RWPE2 (cell line): Measurements from ENCODE around the gene TESK2.
A peak's percentile ranks its signal among the peaks of the same experiment; 100 is the strongest.

Source experiments
- ATAC-seq: fragments of 200-7000 bp; cut with Tn5 transposase; 3 replicates; pipeline ENCODE4 v1.9.1; 2021; ENCODE audit warnings: low read depth
- DNase-seq: peaks from one replicate; pipeline ENCODE4 v3.0.0-alpha.2; 2020; ENCODE audit warnings: low spot score
- H3K27ac ChIP-seq: fragments of 450-650 bp; 2 replicates; pipeline ENCODE4 v1.5.1; 2017; ENCODE audit warnings: mild to moderate bottlenecking; ENCODE audit not compliant: poor library complexity, severe bottlenecking
- H3K27me3 ChIP-seq: fragments of 250-450 bp; sonication (Bioruptor Pico); 2 replicates; pipeline ENCODE4 v1.5.1; 2021; ENCODE audit warnings: mild to moderate bottlenecking, moderate library complexity; ENCODE audit not compliant: insufficient read depth, poor library complexity, severe bottlenecking
- H3K36me3 ChIP-seq: fragments of 250-450 bp; sonication (Bioruptor Pico); 2 replicates; pipeline ENCODE4 v1.5.1; 2020; ENCODE audit warnings: low read depth, mild to moderate bottlenecking, moderate library complexity
- H3K4me1 ChIP-seq: fragments of 250-450 bp; sonication (Bioruptor Pico); 2 replicates; pipeline ENCODE4 v1.5.1; 2021; ENCODE audit warnings: mild to moderate bottlenecking, moderate library complexity; ENCODE audit not compliant: insufficient read depth, poor library complexity, severe bottlenecking
- H3K4me3 ChIP-seq: fragments of 250-450 bp; sonication (Bioruptor Pico); 2 replicates; pipeline ENCODE4 v1.5.1; 2021; ENCODE audit warnings: mild to moderate bottlenecking, moderate library complexity; ENCODE audit not compliant: severe bottlenecking
- H3K9me3 ChIP-seq: fragments of 250-450 bp; sonication (Bioruptor Pico); 2 replicates; pipeline ENCODE4 v1.5.1; 2021; ENCODE audit warnings: mild to moderate bottlenecking, moderate library complexity; ENCODE audit not compliant: severe bottlenecking
- CTCF ChIP-seq: fragments of 450-650 bp; IDR thresholded peaks from one replicate; pipeline ENCODE4 v1.5.1; 2017; ENCODE audit warnings: mild to moderate bottlenecking, moderate library complexity; ENCODE audit not compliant: poor library complexity, severe bottlenecking

TESK2 gene

GRCh38 chr1:45335855-45336324 is 155.1 kb downstream of the TESK2 start:
- no peak overlapping the region for H3K4me3 ChIP-seq
- no peaks in the 10 kb centered on the region for H3K27me3 ChIP-seq
- DNase-seq = no peak
- TF ChIP-seq CTCF = no peak
- H3K27ac ChIP-seq = peak overlapping the region; percentile 37
- 0 out of 3 replicates have a peak, but pooled peaks have one; percentile 12 for ATAC-seq
- no peaks in the 10 kb centered on the region for H3K4me1 ChIP-seq
- no peaks in the 10 kb centered on the region for H3K9me3 ChIP-seq
- peaks cover 19% of the 10 kb centered on the region for H3K36me3 ChIP-seq

GRCh38 chr1:45334308-45335245 is 156.4 kb downstream of the TESK2 start:
- Histone ChIP-seq H3K4me3 (no peak overlapping the region), H3K9me3 (no peaks in the 10 kb centered on the region), H3K4me1 (peaks cover 2% of the 10 kb centered on the region), H3K36me3 (peaks cover 21% of the 10 kb centered on the region), H3K27me3 (no peaks in the 10 kb centered on the region), H3K27ac (no peak overlapping the region)
- TF ChIP-seq CTCF = no peak
- DNase-seq (no peak), ATAC-seq (no peak)

- Histone ChIP-seq H3K27me3 (no peaks in the 10 kb centered on the region), H3K27ac (no peak overlapping the region), H3K4me1 (peaks cover 8% of the 10 kb centered on the region), H3K36me3 (peaks cover 18% of the 10 kb centered on the region), H3K9me3 (no peaks in the 10 kb centered on the region), H3K4me3 (no peak overlapping the region)
- TF ChIP-seq CTCF = no peak
- ATAC-seq (no peak), DNase-seq (no peak)
Observed at GRCh38 chr1:45332346-45332720, 158.6 kb downstream of the TESK2 start.

- no peak for TF ChIP-seq CTCF
- H3K36me3 ChIP-seq = peaks cover 18% of the 10 kb centered on the region
- no peak overlapping the region for H3K27ac ChIP-seq
- no peak for ATAC-seq
- H3K9me3 ChIP-seq = no peaks in the 10 kb centered on the region
- peaks cover 8% of the 10 kb centered on the region for H3K4me1 ChIP-seq
- DNase-seq = no peak
- H3K27me3 ChIP-seq = no peaks in the 10 kb centered on the region
- H3K4me3 ChIP-seq = no peak overlapping the region
Observed at GRCh38 chr1:45331436-45332345, 159.3 kb downstream of the TESK2 start.
